Liver (tissue), 10 donors: ENCODE measurements around the gene DIS3. TPM values are rescaled to one million over a fixed set of nuclear protein-coding genes. Genes with fewer than 3 reads are reported as not detected.

Experiments used
- DNase-seq: peaks from one replicate; pipeline ENCODE4 v3.0.0-alpha.2; 2017; ENCODE audit warnings: low spot score
- H3K27ac ChIP-seq, 2 donors: one replicate each; pipeline ENCODE4 v1.7.0; 2013; ENCODE audit warnings: inconsistent platforms in 2 of 2, low read length in 2 of 2, control low read depth in 1 of 2, low read depth in 1 of 2, mild to moderate bottlenecking in 1 of 2
- H3K27me3 ChIP-seq, 4 donors: one replicate each; pipeline versions ENCODE4 v1.6.1 to v1.7.0; 2013; ENCODE audit warnings: low read length in 3 of 4, inconsistent platforms in 1 of 4, mild to moderate bottlenecking in 1 of 4, moderate library complexity in 1 of 4; ENCODE audit not compliant: control insufficient read depth in 4 of 4, insufficient read depth in 4 of 4
- H3K36me3 ChIP-seq, 4 donors: one replicate each; pipeline versions ENCODE4 v1.6.1 to v1.7.0; 2013; ENCODE audit warnings: low read length in 3 of 4, mild to moderate bottlenecking in 3 of 4, low read depth in 1 of 4, moderate library complexity in 1 of 4; ENCODE audit not compliant: control insufficient read depth in 4 of 4, insufficient read depth in 3 of 4
- H3K4me1 ChIP-seq, 4 donors: one replicate each; pipeline versions ENCODE4 v1.6.1 to v1.7.0; 2013; ENCODE audit warnings: low read length in 3 of 4, mild to moderate bottlenecking in 3 of 4, moderate library complexity in 1 of 4; ENCODE audit not compliant: control insufficient read depth in 4 of 4, insufficient read depth in 4 of 4
- H3K4me3 ChIP-seq, 3 donors: one replicate each; pipeline versions ENCODE4 v1.6.1 to v1.7.0; 2013; ENCODE audit warnings: low read length in 3 of 3, control low read depth in 1 of 3, low read depth in 1 of 3, mild to moderate bottlenecking in 1 of 3
- H3K9ac ChIP-seq, 2 donors: one replicate each; pipeline ENCODE4 v1.7.0; 2013; ENCODE audit warnings: low read length in 2 of 2, mild to moderate bottlenecking in 2 of 2, moderate library complexity in 2 of 2, control low read depth in 1 of 2, low read depth in 1 of 2
- H3K9me3 ChIP-seq, 4 donors: one replicate each; pipeline versions ENCODE4 v1.6.1 to v1.7.0; 2013; ENCODE audit warnings: low read length in 3 of 4; ENCODE audit not compliant: control insufficient read depth in 4 of 4
- JUND ChIP-seq, 2 donors: IDR thresholded peaks; 2 replicates each; pipeline ENCODE4 v1.6.1; 2016; ENCODE audit warnings: antibody characterized with exemption in 2 of 2
- WGBS: extraction: QIAGEN DNeasy Blood & Tissue Kit; methylation state at CpG from one replicate; pipeline ENCODE4 v1.1.7; 2013; 5-methylcytosine and 5-hydroxymethylcytosine counted together
- polyA plus RNA-seq, 2 donors: library from polyadenylated mRNA; stranded (reverse) in 1 of 2; unstranded in 1 of 2; fragments of 200-250 nt in 1 of 2; fragments of >200 nt in 1 of 2; fragmentation: Nextera tagmentation in 1 of 2; extraction: Ambion mirVana in 1 of 2; gene quantifications; one replicate each; pipeline versions ENCODE4 v1.2.1 to v1.2.3, GENCODE V29; 2013 to 2015
- small RNA-seq: library from RNA; depleted of rRNA; stranded (forward); fragments of <200 nt; gene quantifications from one replicate; pipeline ENCODE3, GENCODE V24; 2014
- total RNA-seq, 2 donors: library from RNA; depleted of rRNA; stranded (reverse); fragments of >200 nt; gene quantifications; one replicate each; pipeline ENCODE4 v1.2.3, GENCODE V29; 2014
- donor health status: healthy.
- donor health status: healthy.
- donor health status: healthy.
- donor health status: healthy.
- donor health status: healthy.

DIS3 gene
- total and polyA plus RNA-seq, 4 donors: 8.0 to 17.4 (median 11.5) TPM

DNA sequence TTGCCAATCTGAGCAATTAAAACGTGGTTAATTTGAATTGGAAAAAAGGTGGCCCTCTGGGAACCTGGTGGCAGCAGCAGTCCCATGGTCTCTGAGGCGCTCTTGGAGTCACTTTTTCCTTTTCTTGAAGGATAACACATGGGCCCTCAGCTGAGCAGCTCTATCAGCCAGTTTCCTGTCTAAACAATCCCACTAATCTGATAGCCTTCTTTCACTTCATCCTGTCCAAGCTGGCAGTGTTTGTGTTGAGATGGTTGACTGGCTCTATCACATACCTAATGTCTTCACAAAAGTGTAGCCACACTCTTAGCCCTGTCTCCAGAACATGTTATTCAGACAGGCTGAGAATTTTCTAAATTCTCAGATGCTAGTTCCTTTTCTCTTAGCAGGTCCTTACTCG is 64.9 kb downstream of the DIS3 start:
- 60% methylated on average over 3 of the region's 3 CpGs for WGBS
- Histone ChIP-seq H3K9me3 (peaks cover 0 to 3% (median 0%) of the 10 kb centered on the region in 4 donors), H3K27ac (no peak overlapping the region), H3K4me1 (no peaks in the 10 kb centered on the region), H3K4me3 (no peak overlapping the region), H3K36me3 (peaks cover 0 to 16% (median 7%) of the 10 kb centered on the region in 4 donors), H3K27me3 (no peaks in the 10 kb centered on the region), H3K9ac (no peak overlapping the region)
- no peak for TF ChIP-seq JUND (IDR thresholded peaks at IDR 0.05)
- no peak for DNase-seq

Small RNAs within 50 kb of the gene (small RNA-seq; reads per million reads assigned to genes)
- not detected for gene RNU6-80P

Other genes starting within 250 kb of the DIS3 start
- gene MZT1, start 54.3 kb downstream of the DIS3 start, total RNA-seq: 10 to 100 TPM in 1 of 2 donors, 1 to 10 TPM in 1; 1.9 to 16.4 TPM
- 1 to 10 TPM; 2.0 to 2.7 TPM for gene MZT1, start 54.3 kb downstream of the DIS3 start, polyA plus RNA-seq
- gene BORA, start 54.0 kb downstream of the DIS3 start, total RNA-seq: 10 to 100 TPM in 1 of 2 donors, 1 to 10 TPM in 1; 1.8 to 11.3 TPM
- 1 to 10 TPM in 1 of 2 donors, under 1 TPM in 1; 0.71 to 1.0 TPM for gene BORA, start 54.0 kb downstream of the DIS3 start, polyA plus RNA-seq
- 10 to 100 TPM in 1 of 2 donors, 1 to 10 TPM in 1; 6.6 to 18.3 TPM for gene PIBF1, start 233 bp upstream of the DIS3 start, total RNA-seq
- 1 to 10 TPM; 3.1 to 6.4 TPM for gene PIBF1, start 233 bp upstream of the DIS3 start, polyA plus RNA-seq